Glutamatergic neuron (in vitro differentiated cells): Measurements from ENCODE around the gene KCNH5. TPM values are rescaled to one million over a fixed set of nuclear protein-coding genes. Genes with fewer than 3 reads are reported as not detected.

Experiments used
- DNase-seq: peaks from one replicate; pipeline ENCODE4 v3.0.0; 2022
- H3K27ac Mint-ChIP-seq: one replicate; pipeline ENCODE4 v1.8.0; 2020; ENCODE audit warnings: mild to moderate bottlenecking, mixed read lengths, inconsistent platforms; ENCODE audit not compliant: unreplicated experiment
- H3K27me3 Mint-ChIP-seq: one replicate; pipeline ENCODE4 v1.8.0; 2020; ENCODE audit warnings: mild to moderate bottlenecking, moderate library complexity, mixed read lengths, inconsistent platforms; ENCODE audit not compliant: unreplicated experiment
- H3K36me3 Mint-ChIP-seq: one replicate; pipeline ENCODE4 v1.8.0; 2020; ENCODE audit warnings: mild to moderate bottlenecking, mixed read lengths, inconsistent platforms; ENCODE audit not compliant: unreplicated experiment
- H3K4me1 Mint-ChIP-seq: one replicate; pipeline ENCODE4 v1.8.0; 2020; ENCODE audit warnings: mild to moderate bottlenecking, low read depth, mixed read lengths, inconsistent platforms; ENCODE audit not compliant: unreplicated experiment
- H3K4me3 Mint-ChIP-seq: one replicate; pipeline ENCODE4 v1.8.0; 2020; ENCODE audit warnings: mild to moderate bottlenecking, mixed read lengths, inconsistent platforms; ENCODE audit not compliant: unreplicated experiment
- H3K9me3 Mint-ChIP-seq: one replicate; pipeline ENCODE4 v1.8.0; 2020; ENCODE audit warnings: mild to moderate bottlenecking, moderate library complexity, mixed read lengths, inconsistent platforms; ENCODE audit not compliant: unreplicated experiment
- CTCF ChIP-seq: fragments of 200-600 bp; sonication (generic); IDR thresholded peaks from one replicate; pipeline ENCODE4 v1.5.0; 2021; ENCODE audit not compliant: partially characterized antibody, unreplicated experiment
- total RNA-seq: library from RNA; stranded (reverse); fragmentation: NEBNext Ultra II Directional; extraction: Animal tissue kit (Norgen Biotek cat#: 25700); gene quantifications from one replicate; pipeline ENCODE4 v1.2.1, GENCODE V29; 2021; ENCODE audit not compliant: unreplicated experiment

The KCNH5 gene
- total RNA-seq, 1 donor from 2014 or later: 0.32 TPM

- Mint-ChIP-seq H3K36me3 (no peaks in the 10 kb centered on the region), H3K4me3 (no peak overlapping the region), H3K4me1 (peaks cover 2% of the 10 kb centered on the region), H3K27me3 (no peaks in the 10 kb centered on the region), H3K27ac (no peak overlapping the region), H3K9me3 (no peaks in the 10 kb centered on the region)
- no peak for DNase-seq
- no peak for TF ChIP-seq CTCF
These were observed 64.6 kb downstream of the KCNH5 start for GRCh38 chr14:62980693-62981092.

DNA sequence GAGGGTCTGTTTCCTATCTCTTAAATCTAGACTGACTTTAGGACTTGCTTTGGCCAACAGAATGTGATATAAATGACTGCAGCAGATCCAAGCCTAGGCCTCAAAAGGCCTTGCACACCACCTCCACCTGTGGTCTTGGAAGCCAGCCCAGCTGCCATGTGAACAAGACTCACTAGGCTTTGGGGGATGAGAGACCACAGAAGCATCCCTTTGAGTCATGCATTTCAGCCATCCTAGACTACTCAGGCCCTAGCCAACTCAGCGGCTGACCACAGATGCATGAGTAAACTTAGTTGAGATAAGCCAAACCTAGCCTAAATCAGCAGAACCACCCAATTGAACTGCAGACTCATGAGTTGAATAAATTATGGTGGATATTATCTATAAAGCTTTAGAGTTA is 87.7 kb downstream of the KCNH5 start:
- Mint-ChIP-seq H3K27me3 (peaks cover 3% of the 10 kb centered on the region), H3K4me1 (no peaks in the 10 kb centered on the region), H3K4me3 (no peak overlapping the region), H3K27ac (no peak overlapping the region), H3K9me3 (peaks cover 7% of the 10 kb centered on the region), H3K36me3 (peaks cover 7% of the 10 kb centered on the region)
- no peak for TF ChIP-seq CTCF
- DNase-seq: no peak

GRCh38 chr14:62956413-62956812 is 88.8 kb downstream of the KCNH5 start:
- peaks cover 2% of the 10 kb centered on the region for H3K36me3 Mint-ChIP-seq
- H3K4me3 Mint-ChIP-seq: no peak overlapping the region
- peaks cover 1% of the 10 kb centered on the region for H3K27me3 Mint-ChIP-seq
- no peak for DNase-seq
- H3K4me1 Mint-ChIP-seq: no peaks in the 10 kb centered on the region
- H3K9me3 Mint-ChIP-seq: peaks cover 2% of the 10 kb centered on the region
- no peak for TF ChIP-seq CTCF
- H3K27ac Mint-ChIP-seq: no peak overlapping the region

DNA sequence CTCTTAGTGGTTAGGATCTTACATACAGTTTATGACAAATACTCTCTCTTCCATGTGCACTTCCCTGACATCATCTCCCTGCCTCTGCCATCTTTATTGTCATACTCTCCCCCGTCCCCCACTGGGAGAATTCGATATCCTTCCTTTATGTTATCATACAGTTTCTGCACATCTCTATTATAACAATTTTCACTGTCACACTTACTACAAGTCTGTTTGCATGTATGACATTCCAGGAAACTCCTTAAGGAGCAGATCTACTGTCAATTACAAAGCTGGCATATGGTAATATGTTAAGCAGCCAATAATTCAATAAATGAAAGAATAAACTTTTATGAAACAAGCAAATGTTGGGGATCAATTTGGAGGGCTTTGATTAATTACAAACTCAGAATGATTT is 91.1 kb downstream of the KCNH5 start:
- no peaks in the 10 kb centered on the region for H3K36me3 Mint-ChIP-seq
- H3K9me3 Mint-ChIP-seq: peaks cover 2% of the 10 kb centered on the region
- H3K27me3 Mint-ChIP-seq: peaks cover 1% of the 10 kb centered on the region
- no peak overlapping the region for H3K27ac Mint-ChIP-seq
- no peak for TF ChIP-seq CTCF
- no peak for DNase-seq
- no peaks in the 10 kb centered on the region for H3K4me1 Mint-ChIP-seq
- no peak overlapping the region for H3K4me3 Mint-ChIP-seq

DNA sequence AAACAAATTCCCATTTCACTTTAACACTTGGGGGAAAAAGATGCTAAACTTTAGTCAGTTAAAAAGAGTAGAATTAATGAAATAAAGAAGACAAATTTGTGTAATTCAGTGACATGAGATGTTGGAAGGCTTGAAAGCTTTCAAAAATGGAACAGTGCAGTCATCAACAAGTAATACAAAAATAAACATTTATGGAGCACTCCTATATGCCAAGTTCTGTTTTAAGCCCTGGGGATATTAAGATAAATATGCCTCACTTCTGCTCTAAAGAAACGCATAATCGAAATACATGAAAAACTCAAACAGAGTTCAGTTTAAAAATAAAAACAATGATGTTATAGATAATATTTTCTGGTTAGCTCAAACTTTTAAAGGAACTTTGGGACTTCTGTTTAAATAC is 93.0 kb downstream of the KCNH5 start:
- H3K27me3 Mint-ChIP-seq: no peaks in the 10 kb centered on the region
- peaks cover 2% of the 10 kb centered on the region for H3K9me3 Mint-ChIP-seq
- no peak for DNase-seq
- H3K27ac Mint-ChIP-seq: no peak overlapping the region
- TF ChIP-seq CTCF: no peak
- no peaks in the 10 kb centered on the region for H3K4me1 Mint-ChIP-seq
- H3K4me3 Mint-ChIP-seq: no peak overlapping the region
- H3K36me3 Mint-ChIP-seq: no peaks in the 10 kb centered on the region
